Measurements from ENCODE around the gene KRTCAP2.

Gene KRTCAP2

GRCh38 chr1:155130272-155131006 lies 42.7 kb downstream of the KRTCAP2 start:
- no peak for DNase-seq

- DNase-seq: no peak
Observed at GRCh38 chr1:155128755-155129473, 44.2 kb downstream of the KRTCAP2 start.

GRCh38 chr1:155127967-155128754 lies 44.9 kb downstream of the KRTCAP2 start:
- DNase-seq: no peak

- peak in 1 of 2 experiments; percentile 14 for DNase-seq
Observed at GRCh38 chr1:155127105-155127966, 45.8 kb downstream of the KRTCAP2 start, which contains the start of gene EFNA1. Gene EFNA1 (plus strand): TSS chr1:155127876. CDS start chr1:155127978, 102 bp downstream.

GRCh38 chr1:155126556-155127104 lies 46.5 kb downstream of the KRTCAP2 start:
- peak; percentile 21 to 23 for DNase-seq

GRCh38 chr1:155125946-155126555 lies 47.1 kb downstream of the KRTCAP2 start:
- no peak for DNase-seq

GRCh38 chr1:155125511-155125945 lies 47.6 kb downstream of the KRTCAP2 start:
- no peak for DNase-seq

- no peak for DNase-seq
Observed at GRCh38 chr1:155124503-155125463, 48.3 kb downstream of the KRTCAP2 start.

- DNase-seq: no peak
Observed at GRCh38 chr1:155123801-155124200, 49.3 kb downstream of the KRTCAP2 start.

GRCh38 chr1:155122308-155122707 lies 50.8 kb downstream of the KRTCAP2 start:
- DNase-seq: no peak

- no peak for DNase-seq
Observed at GRCh38 chr1:155121249-155121648, 51.9 kb downstream of the KRTCAP2 start.

GRCh38 chr1:155120253-155120652 lies 52.9 kb downstream of the KRTCAP2 start:
- DNase-seq: no peak
